Astrocyte of the spinal cord (primary cell): ENCODE measurements around the gene AHNAK2.
"Not testable (repeated sequence)": the region's sequence is repeated elsewhere in the genome, so short reads cannot be mapped to it uniquely, and the experiment has no call there.

ENCODE experiments used
- DNase-seq: peaks from one replicate; pipeline ENCODE4 v3.0.0; 2011; ENCODE audit warnings: low read depth, low spot score
- H3K4me3 ChIP-seq: 2 replicates; pipeline ENCODE4 v1.5.1; 2011; ENCODE audit warnings: low read depth, mild to moderate bottlenecking, low read length, moderate library complexity
- in situ Hi-C: cut with HindIII; loops from 2 replicates; pipeline ENCODE4 v1.10.0; 2017; ENCODE audit warnings: low sequenced_read_pairs
- TF ChIP-seq, protein P1 (sequence below): IDR thresholded peaks from 2 replicates; pipeline ENCODE4 v1.5.1; 2012; ENCODE audit warnings: low read depth, mild to moderate bottlenecking, low read length, inconsistent platforms

The AHNAK2 gene

GRCh38 chr14:104950021-104950420, 28.2 kb downstream of the AHNAK2 start:
- H3K4me3 ChIP-seq = no peak overlapping the region
- in situ Hi-C loops = no loop called here
- no peak for DNase-seq
- TF ChIP-seq, protein P1, sequence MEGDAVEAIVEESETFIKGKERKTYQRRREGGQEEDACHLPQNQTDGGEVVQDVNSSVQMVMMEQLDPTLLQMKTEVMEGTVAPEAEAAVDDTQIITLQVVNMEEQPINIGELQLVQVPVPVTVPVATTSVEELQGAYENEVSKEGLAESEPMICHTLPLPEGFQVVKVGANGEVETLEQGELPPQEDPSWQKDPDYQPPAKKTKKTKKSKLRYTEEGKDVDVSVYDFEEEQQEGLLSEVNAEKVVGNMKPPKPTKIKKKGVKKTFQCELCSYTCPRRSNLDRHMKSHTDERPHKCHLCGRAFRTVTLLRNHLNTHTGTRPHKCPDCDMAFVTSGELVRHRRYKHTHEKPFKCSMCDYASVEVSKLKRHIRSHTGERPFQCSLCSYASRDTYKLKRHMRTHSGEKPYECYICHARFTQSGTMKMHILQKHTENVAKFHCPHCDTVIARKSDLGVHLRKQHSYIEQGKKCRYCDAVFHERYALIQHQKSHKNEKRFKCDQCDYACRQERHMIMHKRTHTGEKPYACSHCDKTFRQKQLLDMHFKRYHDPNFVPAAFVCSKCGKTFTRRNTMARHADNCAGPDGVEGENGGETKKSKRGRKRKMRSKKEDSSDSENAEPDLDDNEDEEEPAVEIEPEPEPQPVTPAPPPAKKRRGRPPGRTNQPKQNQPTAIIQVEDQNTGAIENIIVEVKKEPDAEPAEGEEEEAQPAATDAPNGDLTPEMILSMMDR = no peak

GRCh38 chr14:104949406-104949955, 28.7 kb downstream of the AHNAK2 start:
- DNase-seq, in situ Hi-C loops, H3K4me3 ChIP-seq: not testable (repeated sequence)

GRCh38 chr14:104948736-104949031, 29.5 kb downstream of the AHNAK2 start:
- TF ChIP-seq, protein P1 = no peak
- no peak for DNase-seq
- no peak overlapping the region for H3K4me3 ChIP-seq
- in situ Hi-C loops = no loop called here

DNA sequence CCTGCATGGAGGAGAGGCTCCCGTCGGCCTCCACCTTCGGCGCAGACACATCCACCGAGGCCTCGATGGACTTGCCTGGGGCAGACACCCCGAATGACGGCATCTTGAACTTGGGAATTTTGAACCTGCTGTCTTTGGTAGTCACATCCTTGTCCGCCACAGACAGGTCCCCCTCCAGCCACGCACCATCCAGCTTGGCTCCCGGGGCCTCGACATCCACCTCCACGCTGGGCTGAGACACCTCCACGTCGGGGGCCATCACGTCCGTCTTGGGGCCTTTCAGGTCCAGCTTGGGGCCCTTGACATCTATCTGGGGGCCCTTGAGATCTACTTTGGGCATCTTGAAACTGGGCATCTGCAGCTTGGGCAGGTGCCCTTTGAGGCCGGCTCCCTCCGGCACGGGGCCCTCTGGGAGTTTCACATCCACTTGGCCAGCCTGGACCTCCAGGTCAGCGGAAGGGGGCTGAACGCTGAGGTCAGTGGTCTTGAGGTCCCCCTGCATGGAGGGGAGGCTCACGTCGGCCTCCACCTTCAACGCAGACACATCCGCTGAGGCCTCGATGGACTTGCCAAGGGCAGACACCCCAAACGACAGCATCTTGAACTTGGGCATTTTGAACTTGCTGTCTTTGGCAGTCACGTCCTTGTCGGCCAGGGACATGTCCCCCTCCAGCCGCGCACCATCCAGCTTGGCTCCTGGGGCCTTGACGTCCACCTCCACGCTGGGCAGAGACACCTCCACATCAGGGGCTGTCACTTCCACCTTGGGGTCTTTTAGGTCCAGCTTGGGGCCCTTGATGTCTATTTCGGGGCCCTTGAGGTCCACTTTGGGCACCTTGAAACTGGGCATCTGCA, 30.1 kb downstream of the AHNAK2 start:
- H3K4me3 ChIP-seq, in situ Hi-C loops, DNase-seq: not testable (repeated sequence)

GRCh38 chr14:104947201-104947600, 31.0 kb downstream of the AHNAK2 start:
- H3K4me3 ChIP-seq, in situ Hi-C loops, DNase-seq: not testable (repeated sequence)

DNA sequence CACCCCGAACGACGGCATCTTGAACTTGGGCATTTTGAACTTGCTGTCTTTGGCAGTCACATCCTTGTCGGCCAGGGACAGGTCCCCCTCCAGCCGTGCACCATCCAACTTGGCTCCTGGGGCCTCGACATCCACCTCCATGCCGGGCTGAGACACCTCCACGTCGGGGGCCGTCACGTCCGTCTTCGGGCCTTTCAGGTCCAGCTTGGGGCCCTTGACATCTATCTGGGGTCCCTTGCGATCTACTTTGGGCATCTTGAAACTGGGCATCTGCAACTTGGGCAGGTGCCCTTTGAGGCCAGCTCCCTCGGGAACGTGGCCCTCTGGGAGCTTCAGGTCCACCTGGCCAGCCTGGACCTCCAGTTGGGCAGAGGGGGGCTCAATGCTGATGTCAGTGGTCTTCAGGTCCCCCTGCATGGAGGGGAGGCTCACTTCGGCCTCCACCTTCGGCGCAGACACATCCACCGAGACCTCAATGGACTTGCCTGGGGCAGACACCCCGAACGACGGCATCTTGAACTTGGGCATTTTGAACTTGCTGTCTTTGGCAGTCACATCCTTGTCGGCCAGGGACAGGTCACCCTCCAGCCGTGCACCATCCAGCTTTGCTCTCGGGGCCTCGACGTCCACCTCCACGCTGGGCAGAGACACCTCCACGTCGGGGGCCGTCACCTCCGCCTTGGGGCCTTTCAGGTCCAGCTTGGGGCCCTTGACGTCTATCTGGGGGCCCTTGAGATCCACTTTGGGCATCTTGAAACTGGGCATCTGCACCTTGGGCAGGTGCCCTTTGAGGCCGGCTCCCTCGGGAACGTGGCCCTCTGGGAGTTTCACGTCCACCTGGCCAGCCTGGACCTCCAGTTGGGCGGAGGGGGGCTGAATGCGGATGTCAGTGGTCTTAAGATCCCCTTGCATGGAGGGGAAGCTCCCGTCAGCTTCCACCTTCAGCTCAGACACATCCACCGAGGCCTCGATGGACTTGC, 31.9 kb downstream of the AHNAK2 start:
- DNase-seq, H3K4me3 ChIP-seq, in situ Hi-C loops: not testable (repeated sequence)

- DNase-seq, in situ Hi-C loops: not testable (repeated sequence)
These were observed 32.9 kb downstream of the AHNAK2 start for GRCh38 chr14:104945266-104945665.

DNA sequence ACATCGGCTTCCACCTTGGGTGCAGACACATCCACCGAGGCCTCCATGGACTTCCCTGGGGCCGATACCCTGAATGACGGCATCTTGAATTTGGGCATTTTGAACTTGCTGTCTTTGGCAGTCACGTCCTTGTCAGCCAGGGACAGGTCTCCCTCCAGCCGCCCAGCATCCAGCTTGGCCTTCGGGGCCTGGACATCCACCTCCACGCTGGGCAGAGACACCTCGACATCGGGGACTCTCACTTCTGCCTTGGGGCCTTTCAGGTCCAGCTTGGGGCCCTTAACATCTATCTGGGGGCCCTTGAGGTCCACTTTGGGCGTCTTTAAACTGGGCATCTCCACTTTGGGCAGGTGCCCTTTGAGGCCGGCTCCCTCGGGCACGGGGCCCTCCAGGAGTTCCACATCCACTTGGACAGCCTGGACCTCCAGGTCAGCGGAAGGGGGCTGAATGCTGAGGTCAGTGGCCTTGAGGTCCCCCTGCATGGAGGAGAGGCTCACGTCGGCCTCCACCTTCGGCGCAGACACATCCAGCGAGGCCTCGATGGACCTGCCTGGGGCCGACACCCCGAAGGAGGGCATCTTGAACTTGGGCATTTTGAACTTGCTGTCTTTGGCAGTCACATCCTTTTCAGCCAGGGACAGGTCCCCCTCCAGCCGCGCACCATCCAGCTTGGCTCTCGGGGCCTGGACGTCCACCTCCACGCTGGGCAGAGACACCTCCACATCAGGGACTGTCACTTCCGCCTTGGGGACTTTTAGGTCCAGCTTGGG, 33.6 kb downstream of the AHNAK2 start:
- H3K4me3 ChIP-seq, in situ Hi-C loops, DNase-seq: not testable (repeated sequence)

More at GRCh38 chr14:104945266-104945665, 32.9 kb downstream of the AHNAK2 start:
- H3K4me3 ChIP-seq = not testable (repeated sequence)

DNA sequence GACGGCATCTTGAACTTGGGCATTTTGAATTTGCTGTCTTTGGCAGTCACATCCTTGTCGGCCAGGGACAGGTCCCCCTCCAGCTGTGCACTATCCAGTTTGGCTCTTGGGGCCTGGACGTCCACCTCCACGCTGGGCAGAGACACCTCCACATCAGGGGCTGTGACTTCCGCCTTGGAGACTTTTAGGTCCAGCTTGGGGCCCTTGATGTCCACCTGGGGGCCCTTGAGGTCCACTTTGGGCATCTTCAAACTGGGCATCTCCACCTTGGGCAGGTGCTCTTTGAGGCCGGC, 34.2 kb downstream of the AHNAK2 start:
- DNase-seq, in situ Hi-C loops, H3K4me3 ChIP-seq: not testable (repeated sequence)

- in situ Hi-C loops, DNase-seq, H3K4me3 ChIP-seq: not testable (repeated sequence)
These were observed 34.8 kb downstream of the AHNAK2 start for GRCh38 chr14:104943216-104944015.
